Peyer's patch (tissue), 4 donors: ENCODE measurements around the gene ZNF618. TPM values are rescaled to one million over a fixed set of nuclear protein-coding genes. Genes with fewer than 3 reads are reported as not detected.
A peak's percentile ranks its signal among the peaks of the same experiment; 100 is the strongest.

Source experiments
- DNase-seq, 3 donors: peaks; one replicate each; pipeline ENCODE4 v3.0.0-alpha.2; 2017 to 2019
- H3K27ac ChIP-seq, 4 donors: fragments of 200-600 bp; sonication (generic); one replicate each; pipeline ENCODE4 v1.5.1; 2016 to 2019
- H3K27me3 ChIP-seq, 2 donors: fragments of 200-600 bp; sonication (generic); one replicate each; pipeline ENCODE4 v1.5.1; 2019
- H3K36me3 ChIP-seq, 3 donors: fragments of 200-600 bp; sonication (generic); one replicate each; pipeline ENCODE4 v1.5.1; 2016 to 2019
- H3K4me1 ChIP-seq, 4 donors: fragments of 200-600 bp; sonication (generic); one replicate each; pipeline ENCODE4 v1.5.1; 2016 to 2019
- H3K4me3 ChIP-seq, 4 donors: fragments of 200-600 bp; sonication (generic); 1 replicate in 3 of 4; 2 replicates in 1 of 4; pipeline ENCODE4 v1.5.1; 2016 to 2019; ENCODE audit warnings: mild to moderate bottlenecking in 1 of 4
- H3K9me3 ChIP-seq, 4 donors: fragments of 200-600 bp; sonication (generic); one replicate each; pipeline ENCODE4 v1.5.1; 2016 to 2019; ENCODE audit warnings: mild to moderate bottlenecking in 1 of 4
- CTCF ChIP-seq, 6 experiments: fragments of 450-650 bp in 4 of 6; fragments of 200-600 bp in 2 of 6; sonication (generic) in 1 of 6; IDR thresholded peaks; one replicate each; pipeline ENCODE4 v1.5.1; 2017 to 2019; ENCODE audit warnings: antibody characterized with exemption in 6 of 6, mild to moderate bottlenecking in 3 of 6, moderate library complexity in 1 of 6
- POLR2A ChIP-seq, 2 donors: fragments of 450-650 bp; IDR thresholded peaks; one replicate each; pipeline ENCODE4 v1.5.1; 2017; ENCODE audit warnings: antibody characterized with exemption in 2 of 2, mild to moderate bottlenecking in 2 of 2, moderate library complexity in 2 of 2
- total RNA-seq, 4 donors: library from RNA; depleted of rRNA; stranded (reverse); fragments of >200 nt; gene quantifications; one replicate each; pipeline ENCODE4 v1.1.0, GENCODE V29; 2016

ZNF618 gene
- total RNA-seq, 4 donors from 2014 or later: 2.8 to 26.4 (median 4.1) TPM

- Histone ChIP-seq H3K36me3 (no peaks in the 10 kb centered on the region), H3K9me3 (no peaks in the 10 kb centered on the region), H3K4me3 (no peak overlapping the region), H3K4me1 (no peaks in the 10 kb centered on the region), H3K27me3 (no peaks in the 10 kb centered on the region), H3K27ac (no peak overlapping the region)
- peak in 2 of 3 donors; percentile 32 to 37 for DNase-seq
- no peak for TF ChIP-seq CTCF (IDR thresholded peaks at IDR 0.05)
- TF ChIP-seq POLR2A (IDR thresholded peaks at IDR 0.05): no peak
Observed at GRCh38 chr9:113999256-114000062, 123.3 kb downstream of the ZNF618 start.

GRCh38 chr9:114000063-114000454 lies 124.0 kb downstream of the ZNF618 start:
- H3K36me3 ChIP-seq: no peaks in the 10 kb centered on the region
- H3K9me3 ChIP-seq: no peaks in the 10 kb centered on the region
- H3K4me3 ChIP-seq: no peak overlapping the region
- no peaks in the 10 kb centered on the region for H3K27me3 ChIP-seq
- TF ChIP-seq POLR2A (IDR thresholded peaks at IDR 0.05) (no peak), CTCF (IDR thresholded peaks at IDR 0.05) (no peak)
- H3K27ac ChIP-seq: no peak overlapping the region
- peak in 2 of 3 donors; percentile 10 to 27 for DNase-seq
- H3K4me1 ChIP-seq: no peaks in the 10 kb centered on the region

GRCh38 chr9:114000671-114001409 lies 124.7 kb downstream of the ZNF618 start:
- peak in 2 of 3 donors; percentile 15 to 34 for DNase-seq
- no peaks in the 10 kb centered on the region for H3K9me3 ChIP-seq
- H3K27ac ChIP-seq: no peak overlapping the region
- no peaks in the 10 kb centered on the region for H3K36me3 ChIP-seq
- H3K4me3 ChIP-seq: no peak overlapping the region
- TF ChIP-seq POLR2A (IDR thresholded peaks at IDR 0.05) (no peak), CTCF (IDR thresholded peaks at IDR 0.05) (no peak)
- H3K4me1 ChIP-seq: no peaks in the 10 kb centered on the region
- no peaks in the 10 kb centered on the region for H3K27me3 ChIP-seq

GRCh38 chr9:114001410-114001685 lies 125.2 kb downstream of the ZNF618 start:
- H3K4me3 ChIP-seq: no peak overlapping the region
- no peaks in the 10 kb centered on the region for H3K27me3 ChIP-seq
- no peak overlapping the region for H3K27ac ChIP-seq
- no peak for TF ChIP-seq POLR2A (IDR thresholded peaks at IDR 0.05)
- TF ChIP-seq CTCF (IDR thresholded peaks at IDR 0.05): no peak
- H3K4me1 ChIP-seq: no peaks in the 10 kb centered on the region
- DNase-seq: no peak
- H3K36me3 ChIP-seq: no peaks in the 10 kb centered on the region
- no peaks in the 10 kb centered on the region for H3K9me3 ChIP-seq

- TF ChIP-seq POLR2A (IDR thresholded peaks at IDR 0.05): no peak
- no peak for TF ChIP-seq CTCF (IDR thresholded peaks at IDR 0.05)
- H3K36me3 ChIP-seq: no peaks in the 10 kb centered on the region
- H3K4me3 ChIP-seq: no peak overlapping the region
Observed at GRCh38 chr9:114001794-114002261, 125.7 kb downstream of the ZNF618 start.

More at GRCh38 chr9:114001794-114002261, 125.7 kb downstream of the ZNF618 start:
- Histone ChIP-seq H3K27ac (no peak overlapping the region), H3K27me3 (no peaks in the 10 kb centered on the region), H3K4me1 (no peaks in the 10 kb centered on the region), H3K9me3 (no peaks in the 10 kb centered on the region)
- DNase-seq: peak in 2 of 3 donors; percentile 15 to 34
